Stimulated activated CD4-positive, alpha-beta T cell treated with anti-CD3 and anti-CD28 coated beads, Interleukin-4, amount 100 ng/mL, for 1 hour (primary cell): ENCODE measurements around the gene ME2.
A peak's percentile ranks its signal among the peaks of the same experiment; 100 is the strongest.
"Not testable (repeated sequence)": the region's sequence is repeated elsewhere in the genome, so short reads cannot be mapped to it uniquely, and the experiment has no call there.

Source experiments
- DNase-seq: peaks from one replicate; pipeline ENCODE4 v3.0.0-alpha.2; 2020

Gene ME2

GRCh38 chr18:50878345-50879301 is at the start of gene ME2:
TSS of gene ME2 (plus strand) at chr18:50879118. CDS start at chr18:50895821, 16,703 bp downstream.
- DNase-seq: peak; percentile 90

GRCh38 chr18:50829644-50830043 is 49.3 kb upstream of the ME2 start:
- DNase-seq: no peak

GRCh38 chr18:50830544-50830943 is 48.4 kb upstream of the ME2 start:
- DNase-seq: no peak

- DNase-seq: no peak
Observed at GRCh38 chr18:50832754-50833153, 46.2 kb upstream of the ME2 start.

- DNase-seq: not testable (repeated sequence)
Observed at GRCh38 chr18:50833496-50833895, 45.4 kb upstream of the ME2 start.

- DNase-seq: no peak
Observed at GRCh38 chr18:50836521-50836957, 42.4 kb upstream of the ME2 start.

- no peak for DNase-seq
Observed at GRCh38 chr18:50839341-50839740, 39.6 kb upstream of the ME2 start.

- DNase-seq: no peak
Observed at GRCh38 chr18:50839996-50840395, 38.9 kb upstream of the ME2 start.

- DNase-seq: no peak
Observed at GRCh38 chr18:50842846-50843245, 36.1 kb upstream of the ME2 start.

GRCh38 chr18:50844554-50844953 is 34.4 kb upstream of the ME2 start:
- no peak for DNase-seq

GRCh38 chr18:50844960-50845359 is 34.0 kb upstream of the ME2 start:
- DNase-seq: no peak

GRCh38 chr18:50847192-50847591 is 31.7 kb upstream of the ME2 start:
- DNase-seq: no peak

GRCh38 chr18:50848061-50848551 is 30.8 kb upstream of the ME2 start:
- no peak for DNase-seq

- DNase-seq: no peak
Observed at GRCh38 chr18:50848991-50849390, 29.9 kb upstream of the ME2 start.

GRCh38 chr18:50849419-50849821 is 29.5 kb upstream of the ME2 start:
- DNase-seq: no peak

- no peak for DNase-seq
Observed at GRCh38 chr18:50850307-50851065, 28.4 kb upstream of the ME2 start.

GRCh38 chr18:50853863-50854271 is 25.1 kb upstream of the ME2 start:
- no peak for DNase-seq

- DNase-seq: no peak
Observed at GRCh38 chr18:50855976-50856757, 22.8 kb upstream of the ME2 start.

GRCh38 chr18:50857166-50857565 is 21.8 kb upstream of the ME2 start:
- DNase-seq: not testable (repeated sequence)

GRCh38 chr18:50857694-50858093 is 21.2 kb upstream of the ME2 start:
- DNase-seq: no peak

- DNase-seq: no peak
Observed at GRCh38 chr18:50859793-50860555, 18.9 kb upstream of the ME2 start.

- no peak for DNase-seq
Observed at GRCh38 chr18:50861617-50862016, 17.3 kb upstream of the ME2 start.
